Testis (tissue), 3 donors: ENCODE data around the gene DCP1A. TPM values are rescaled to one million over a fixed set of nuclear protein-coding genes. Genes with fewer than 3 reads are reported as not detected.
"Not testable (repeated sequence)": the region's sequence is repeated elsewhere in the genome, so short reads cannot be mapped to it uniquely, and the experiment has no call there.

Source experiments
- DNase-seq: peaks from one replicate; pipeline ENCODE4 v3.0.0-alpha.2; 2019
- H3K27ac ChIP-seq, 2 donors: fragments of 200-600 bp; sonication (generic); one replicate each; pipeline ENCODE4 v1.5.1; 2019
- H3K27me3 ChIP-seq: fragments of 200-600 bp; sonication (generic); one replicate; pipeline ENCODE4 v1.5.1; 2019
- H3K36me3 ChIP-seq: fragments of 200-600 bp; sonication (generic); one replicate; pipeline ENCODE4 v1.5.1; 2017; ENCODE audit warnings: low read depth; ENCODE audit errors: missing control alignments
- H3K4me1 ChIP-seq: fragments of 200-600 bp; sonication (generic); one replicate; pipeline ENCODE4 v1.5.1; 2019
- H3K4me3 ChIP-seq, 2 donors: fragments of 200-600 bp; sonication (generic); one replicate each; pipeline ENCODE4 v1.5.1; 2017 to 2019
- H3K9me3 ChIP-seq: fragments of 200-600 bp; sonication (generic); one replicate; pipeline ENCODE4 v1.5.1; 2017
- POLR2A ChIP-seq: fragments of 450-650 bp; IDR thresholded peaks from one replicate; pipeline ENCODE4 v1.6.1; 2017; ENCODE audit warnings: antibody characterized with exemption, mild to moderate bottlenecking, moderate library complexity
- WGBS, 2 donors: methylation state at CpG; one replicate each; pipeline ENCODE4 v1.1.5; 2018; 5-methylcytosine and 5-hydroxymethylcytosine counted together
- intact Hi-C: fragments of 100-400 bp; cut with DNase I; formaldehyde crosslinking; loops from one replicate; pipeline ENCODE4 v1.15.1; 2023; ENCODE audit warnings: low total_unique reads
- polyA plus RNA-seq: library from polyadenylated mRNA; stranded (reverse); fragments of 350-450 nt; fragmentation: Illumina TruSeq; extraction: RNeasy Lipid Tissue Mini Kit (QIAGEN cat#74804); gene quantifications from one replicate; pipeline ENCODE4 v1.2.3, GENCODE V29; 2014; ENCODE audit warnings: low read depth, low replicate concordance; ENCODE audit not compliant: insufficient read depth
- total RNA-seq, 2 donors: library from RNA; depleted of rRNA; stranded (reverse); fragments of >200 nt; gene quantifications; one replicate each; pipeline ENCODE4 v1.2.3, GENCODE V29; 2016
- TF ChIP-seq, protein P1 (sequence below), 3 experiments: fragments of 450-650 bp in 2 of 3; fragments of 200-600 bp in 1 of 3; sonication (generic) in 1 of 3; IDR thresholded peaks; one replicate each; pipeline ENCODE4 v1.5.1; 2016 to 2019; ENCODE audit warnings: antibody characterized with exemption in 3 of 3, mild to moderate bottlenecking in 2 of 3, moderate library complexity in 1 of 3

Gene DCP1A
- total and polyA plus RNA-seq, 3 donors from 2014 or later: 20.9 to 35.6 (median 31.3) TPM

DNA sequence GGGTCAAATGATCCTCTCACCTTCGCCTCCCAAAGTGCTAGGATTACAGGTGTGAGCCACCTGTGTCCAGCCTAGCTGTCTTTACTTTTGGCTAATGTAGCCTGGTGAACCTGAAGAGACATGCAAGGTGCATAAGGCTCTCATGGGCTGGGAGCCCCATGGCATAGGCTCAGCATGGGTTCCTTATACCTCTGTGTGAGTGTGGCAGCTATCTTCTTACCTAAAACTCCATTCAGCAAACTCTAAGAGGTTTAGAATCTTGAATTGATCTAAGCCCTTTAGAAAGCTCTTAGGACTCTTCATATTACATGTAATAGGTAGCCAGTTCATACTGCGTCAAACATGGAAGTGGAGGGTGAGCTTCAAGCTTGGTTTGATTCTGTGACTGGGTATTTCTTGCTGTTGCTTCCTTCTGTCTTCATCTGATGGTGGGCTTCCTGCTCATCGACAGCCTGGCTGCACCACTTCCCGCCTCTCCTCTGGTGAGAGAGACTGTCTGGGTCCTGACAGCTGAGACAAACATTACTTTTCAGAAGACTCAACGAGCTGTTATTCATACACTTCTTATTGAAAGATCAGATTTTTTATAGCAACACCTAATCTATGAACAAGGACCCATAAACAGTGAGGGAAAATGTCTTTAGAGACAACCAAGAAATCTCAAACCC is 72.3 kb downstream of the DCP1A start:
- no peak for DNase-seq
- 77 to 78% methylated on average over 5 of the region's 5 CpGs for WGBS, 2 donors
- TF ChIP-seq, protein P1, sequence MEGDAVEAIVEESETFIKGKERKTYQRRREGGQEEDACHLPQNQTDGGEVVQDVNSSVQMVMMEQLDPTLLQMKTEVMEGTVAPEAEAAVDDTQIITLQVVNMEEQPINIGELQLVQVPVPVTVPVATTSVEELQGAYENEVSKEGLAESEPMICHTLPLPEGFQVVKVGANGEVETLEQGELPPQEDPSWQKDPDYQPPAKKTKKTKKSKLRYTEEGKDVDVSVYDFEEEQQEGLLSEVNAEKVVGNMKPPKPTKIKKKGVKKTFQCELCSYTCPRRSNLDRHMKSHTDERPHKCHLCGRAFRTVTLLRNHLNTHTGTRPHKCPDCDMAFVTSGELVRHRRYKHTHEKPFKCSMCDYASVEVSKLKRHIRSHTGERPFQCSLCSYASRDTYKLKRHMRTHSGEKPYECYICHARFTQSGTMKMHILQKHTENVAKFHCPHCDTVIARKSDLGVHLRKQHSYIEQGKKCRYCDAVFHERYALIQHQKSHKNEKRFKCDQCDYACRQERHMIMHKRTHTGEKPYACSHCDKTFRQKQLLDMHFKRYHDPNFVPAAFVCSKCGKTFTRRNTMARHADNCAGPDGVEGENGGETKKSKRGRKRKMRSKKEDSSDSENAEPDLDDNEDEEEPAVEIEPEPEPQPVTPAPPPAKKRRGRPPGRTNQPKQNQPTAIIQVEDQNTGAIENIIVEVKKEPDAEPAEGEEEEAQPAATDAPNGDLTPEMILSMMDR (IDR thresholded peaks at IDR 0.05): no peak
- TF ChIP-seq POLR2A: no peak
- H3K9me3 ChIP-seq: no peaks in the 10 kb centered on the region
- H3K27ac ChIP-seq: no peak overlapping the region
- H3K4me3 ChIP-seq: no peak overlapping the region
- intact Hi-C loops: no loop called here
- no peaks in the 10 kb centered on the region for H3K27me3 ChIP-seq
- peaks cover 6% of the 10 kb centered on the region for H3K4me1 ChIP-seq
- no peaks in the 10 kb centered on the region for H3K36me3 ChIP-seq

DNA sequence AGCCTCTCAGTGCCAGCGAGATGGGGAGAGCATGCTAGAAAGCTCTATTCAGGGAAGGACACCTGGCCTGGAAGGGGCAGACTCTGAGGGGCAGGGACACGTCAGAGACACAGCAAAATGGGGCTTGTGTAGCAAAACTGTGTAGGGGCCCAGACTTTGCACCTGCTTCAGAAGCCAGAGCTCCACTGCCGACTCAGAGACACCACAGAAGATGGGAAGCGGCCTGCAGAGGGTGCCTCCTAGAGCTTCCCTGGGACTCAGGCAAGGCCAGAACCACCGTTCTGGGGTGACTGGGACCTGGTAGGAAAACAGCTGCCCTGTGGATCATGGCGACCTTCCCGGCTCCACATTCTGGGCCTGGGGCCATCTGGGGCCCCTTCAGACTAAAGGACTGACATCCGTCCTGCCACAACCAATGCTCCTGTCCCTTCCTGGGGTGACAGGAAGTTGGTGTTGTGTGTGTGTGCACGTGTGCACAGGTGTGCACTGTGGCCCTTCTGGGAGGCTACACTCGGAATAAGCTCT is 74.1 kb downstream of the DCP1A start:
- no peak overlapping the region for H3K27ac ChIP-seq
- WGBS, 2 donors: 79 to 89% methylated on average over 6 to 10 of the region's 10 CpGs
- no peak for DNase-seq
- no peaks in the 10 kb centered on the region for H3K36me3 ChIP-seq
- H3K4me3 ChIP-seq: no peak overlapping the region
- intact Hi-C loops: no loop called here
- TF ChIP-seq, protein P1 (IDR thresholded peaks at IDR 0.05): no peak
- no peak for TF ChIP-seq POLR2A
- H3K27me3 ChIP-seq: no peaks in the 10 kb centered on the region
- H3K4me1 ChIP-seq: peaks cover 13% of the 10 kb centered on the region
- no peaks in the 10 kb centered on the region for H3K9me3 ChIP-seq

- intact Hi-C loops: no loop called here
- WGBS, 2 donors: 42 to 61% methylated on average over 5 to 12 of the region's 12 CpGs
- peak; percentile 89 for DNase-seq
- no peak for TF ChIP-seq POLR2A
- TF ChIP-seq, protein P1 (IDR thresholded peaks at IDR 0.05): no peak
- Histone ChIP-seq H3K4me3 (no peak overlapping the region), H3K4me1 (peaks cover 13% of the 10 kb centered on the region), H3K27me3 (no peaks in the 10 kb centered on the region), H3K9me3 (no peaks in the 10 kb centered on the region), H3K27ac (peak overlapping the region; percentile 60 to 87), H3K36me3 (no peaks in the 10 kb centered on the region)
These were observed 77.2 kb downstream of the DCP1A start for GRCh38 chr3:53269888-53270880.

GRCh38 chr3:53269193-53269592 is 78.2 kb downstream of the DCP1A start:
- 95 to 99% methylated on average over 11 of the region's 11 CpGs for WGBS, 2 donors
- H3K4me3 ChIP-seq, intact Hi-C loops, H3K36me3 ChIP-seq, DNase-seq, H3K27me3 ChIP-seq, H3K9me3 ChIP-seq: not testable (repeated sequence)
- Histone ChIP-seq H3K4me1 (peaks cover 13% of the 10 kb centered on the region), H3K27ac (peak overlapping the region in 1 of 2 donors; percentile 87)

- TF ChIP-seq, protein P1 (IDR thresholded peaks at IDR 0.05): no peak
- no peak for TF ChIP-seq POLR2A
- no peaks in the 10 kb centered on the region for H3K9me3 ChIP-seq
- DNase-seq: no peak
- H3K4me1 ChIP-seq: peaks cover 13% of the 10 kb centered on the region
- intact Hi-C loops: no loop called here
- H3K4me3 ChIP-seq: no peak overlapping the region
- no peak overlapping the region for H3K27ac ChIP-seq
- H3K36me3 ChIP-seq: no peaks in the 10 kb centered on the region
- no peaks in the 10 kb centered on the region for H3K27me3 ChIP-seq
These were observed 79.6 kb downstream of the DCP1A start for GRCh38 chr3:53267766-53268165.
